WTC11 (cell line): Measurements from ENCODE around the gene PLIN5. TPM values are rescaled to one million over a fixed set of nuclear protein-coding genes. Genes with fewer than 3 reads are reported as not detected.

Experiments used
- ATAC-seq: fragments of 200-7000 bp; cut with Tn5 transposase; 2 replicates; pipeline ENCODE4 v1.10.0; 2021; ENCODE audit warnings: mild to moderate bottlenecking, moderate library complexity
- CTCF ChIA-PET: fragments of 300-600 bp; sonication (Branson Sonifier 250); formaldehyde crosslinking; loops from one replicate; lab custom pipeline; 2021; ENCODE audit warnings: antibody characterized with exemption; lab: Charles Lee
- POLR2A ChIA-PET: fragments of 350-600 bp; sonication (Branson Sonifier 250); formaldehyde crosslinking; loops from one replicate; lab custom pipeline; 2021; ENCODE audit warnings: antibody characterized with exemption; lab: Charles Lee
- DNase-seq: peaks from one replicate; pipeline ENCODE4 v3.0.0; 2021; ENCODE audit warnings: low spot score
- H3K27ac Mint-ChIP-seq: 2 replicates; pipeline ENCODE4 v1.8.0; 2021; ENCODE audit warnings: mixed read lengths
- H3K27me3 Mint-ChIP-seq: 2 replicates; pipeline ENCODE4 v1.8.0; 2021; ENCODE audit warnings: low read depth, mild to moderate bottlenecking, moderate library complexity, mixed read lengths
- H3K36me3 Mint-ChIP-seq: 2 replicates; pipeline ENCODE4 v1.8.0; 2021; ENCODE audit warnings: mixed read lengths
- H3K4me1 Mint-ChIP-seq: 2 replicates; pipeline ENCODE4 v1.8.0; 2022; ENCODE audit warnings: mixed read lengths
- H3K4me3 Mint-ChIP-seq: 2 replicates; pipeline ENCODE4 v1.8.0; 2021; ENCODE audit warnings: mild to moderate bottlenecking, moderate library complexity, mixed read lengths
- H3K9me3 Mint-ChIP-seq: 2 replicates; pipeline ENCODE4 v1.8.0; 2021; ENCODE audit warnings: mixed read lengths
- CREB1 ChIP-seq: sonication (generic); formaldehyde crosslinking; IDR thresholded peaks from 2 replicates; pipeline ENCODE4 v1.8.0; 2023; ENCODE audit warnings: mild to moderate bottlenecking, missing genetic modification reagents
- ETV6 ChIP-seq: sonication (generic); formaldehyde crosslinking; IDR thresholded peaks from 2 replicates; pipeline ENCODE4 v1.8.1; 2022; ENCODE audit warnings: mild to moderate bottlenecking, missing genetic modification reagents
- GABPB1 ChIP-seq: sonication (generic); formaldehyde crosslinking; IDR thresholded peaks from 2 replicates; pipeline ENCODE4 v1.8.1; 2023; ENCODE audit warnings: mild to moderate bottlenecking, missing genetic modification reagents
- HMGA2 ChIP-seq: fragments of 250-450 bp; sonication (Bioruptor Pico); IDR thresholded peaks from 2 replicates; pipeline ENCODE4 v1.4.0; 2021; ENCODE audit warnings: mild to moderate bottlenecking, moderate library complexity
- IRF2 ChIP-seq: sonication (generic); formaldehyde crosslinking; IDR thresholded peaks from 2 replicates; pipeline ENCODE4 v1.8.0; 2022; ENCODE audit warnings: low read depth, missing genetic modification reagents, borderline replicate concordance
- KAT7 ChIP-seq: sonication (generic); formaldehyde crosslinking; IDR thresholded peaks from 2 replicates; pipeline ENCODE4 v1.8.1; 2023; ENCODE audit warnings: missing genetic modification reagents, mild to moderate bottlenecking, borderline replicate concordance
- MXD4 ChIP-seq: fragments of 250-450 bp; sonication (Bioruptor Pico); IDR thresholded peaks from 2 replicates; pipeline ENCODE4 v1.8.0; 2021; ENCODE audit warnings: mild to moderate bottlenecking, moderate library complexity, borderline replicate concordance
- MYBL2 ChIP-seq: sonication (generic); formaldehyde crosslinking; IDR thresholded peaks from 2 replicates; pipeline ENCODE4 v1.8.1; 2023; ENCODE audit warnings: mild to moderate bottlenecking, moderate library complexity, missing genetic modification reagents
- NFE2L1 ChIP-seq: sonication (generic); formaldehyde crosslinking; IDR thresholded peaks from 2 replicates; pipeline ENCODE4 v1.8.1; 2023; ENCODE audit warnings: missing genetic modification reagents
- RORB ChIP-seq: fragments of 250-450 bp; sonication (Bioruptor Pico); IDR thresholded peaks from 2 replicates; pipeline ENCODE4 v1.9.0; 2021; ENCODE audit warnings: mild to moderate bottlenecking
- SMAD4 ChIP-seq: sonication (generic); formaldehyde crosslinking; IDR thresholded peaks from 2 replicates; pipeline ENCODE4 v1.8.0; 2022; ENCODE audit warnings: mild to moderate bottlenecking, missing genetic modification reagents
- SP1 ChIP-seq: sonication (generic); formaldehyde crosslinking; conservative IDR thresholded peaks from 2 replicates; pipeline ENCODE4 v1.8.1; 2022; ENCODE audit warnings: missing genetic modification reagents
- TEAD1 ChIP-seq: sonication (generic); formaldehyde crosslinking; IDR thresholded peaks from 2 replicates; pipeline ENCODE4 v1.8.0; 2022; ENCODE audit warnings: mild to moderate bottlenecking, missing genetic modification reagents
- ZNF138 ChIP-seq: sonication (generic); formaldehyde crosslinking; conservative IDR thresholded peaks from 2 replicates; pipeline ENCODE4 v1.8.1; 2022; ENCODE audit warnings: mild to moderate bottlenecking, moderate library complexity, missing genetic modification reagents
- ZNF416 ChIP-seq: fragments of 250-450 bp; sonication (Bioruptor Pico); IDR thresholded peaks from 2 replicates; pipeline ENCODE4 v1.9.0; 2021; ENCODE audit warnings: mild to moderate bottlenecking, inconsistent platforms
- total RNA-seq: library from RNA; stranded (reverse); gene quantifications from 3 replicates; pipeline ENCODE4 v1.2.3, GENCODE V29; 2021
- TF ChIP-seq, protein P1 (sequence below): sonication (generic); formaldehyde crosslinking; conservative IDR thresholded peaks from 2 replicates; pipeline ENCODE4 v1.8.1; 2023; ENCODE audit warnings: mild to moderate bottlenecking, low read depth, missing genetic modification reagents, moderate library complexity
- TF ChIP-seq, protein P2 (sequence below): sonication (generic); formaldehyde crosslinking; IDR thresholded peaks from 2 replicates; pipeline ENCODE4 v1.8.1; 2022; ENCODE audit warnings: low read depth, missing genetic modification reagents, borderline replicate concordance
- TF ChIP-seq, protein P3 (sequence below): fragments of 250-450 bp; sonication (Bioruptor Pico); IDR thresholded peaks from 2 replicates; pipeline ENCODE4 v2.1.2; 2022; ENCODE audit warnings: mild to moderate bottlenecking, moderate library complexity
- TF ChIP-seq, protein P4 (sequence below): fragments of 250-450 bp; sonication (Bioruptor Pico); IDR thresholded peaks from 2 replicates; pipeline ENCODE4 v1.9.0; 2021; ENCODE audit warnings: moderate library complexity, mild to moderate bottlenecking, inconsistent platforms, borderline replicate concordance
- TF ChIP-seq, protein P5 (sequence below): sonication (generic); formaldehyde crosslinking; IDR thresholded peaks from 2 replicates; pipeline ENCODE4 v1.8.0; 2022; ENCODE audit warnings: mild to moderate bottlenecking, missing genetic modification reagents
- TF ChIP-seq, protein P6 (sequence below): sonication (generic); formaldehyde crosslinking; IDR thresholded peaks from 2 replicates; pipeline ENCODE4 v1.8.0; 2023; ENCODE audit warnings: missing genetic modification reagents
- TF ChIP-seq, protein P7 (sequence below): sonication (generic); formaldehyde crosslinking; IDR thresholded peaks from 2 replicates; pipeline ENCODE4 v1.8.1; 2022; ENCODE audit warnings: mild to moderate bottlenecking, moderate library complexity, missing genetic modification reagents

Gene PLIN5
- total RNA-seq, 1 experiment from 2014 or later = 3.9 TPM

DNA sequence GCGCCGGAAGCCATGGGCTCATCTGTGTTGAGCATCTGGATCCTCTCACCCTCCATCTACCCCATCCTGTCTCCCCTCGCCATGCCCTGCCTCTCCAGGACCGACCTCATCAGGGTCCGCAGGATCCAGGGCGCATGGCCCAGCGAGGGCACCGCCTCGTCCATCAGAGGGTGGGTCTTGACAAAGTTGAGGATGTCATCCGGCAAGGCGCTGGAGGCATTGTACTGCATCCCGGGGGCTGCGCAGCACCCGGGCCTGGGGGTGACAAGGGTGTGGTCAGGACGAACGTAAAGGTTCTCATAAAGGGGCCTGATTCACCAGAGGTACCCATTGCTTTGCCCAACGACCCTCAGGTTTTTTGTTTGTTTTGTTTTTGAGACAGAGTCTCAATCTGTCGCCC lies 15.0 kb upstream of the PLIN5 start:
- no peaks in the 10 kb centered on the region for H3K4me1 Mint-ChIP-seq

DNA sequence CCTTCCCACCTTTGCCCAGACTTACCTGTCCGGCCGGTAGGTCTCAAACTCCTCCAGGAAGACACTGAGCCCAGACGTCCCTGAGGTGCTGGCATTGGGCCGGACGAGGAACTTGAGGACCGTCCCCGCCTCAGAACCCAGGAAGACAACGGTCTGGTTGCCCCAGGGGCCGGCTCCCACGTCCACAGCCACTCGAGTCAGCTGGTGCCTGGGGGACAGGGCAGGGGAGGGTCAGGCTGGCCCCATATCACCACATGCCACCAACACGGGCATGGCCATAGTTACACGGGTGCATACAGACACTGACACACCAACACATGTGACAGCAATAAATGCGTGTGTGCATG lies 13.2 kb upstream of the PLIN5 start:
- TF ChIP-seq, protein P1, sequence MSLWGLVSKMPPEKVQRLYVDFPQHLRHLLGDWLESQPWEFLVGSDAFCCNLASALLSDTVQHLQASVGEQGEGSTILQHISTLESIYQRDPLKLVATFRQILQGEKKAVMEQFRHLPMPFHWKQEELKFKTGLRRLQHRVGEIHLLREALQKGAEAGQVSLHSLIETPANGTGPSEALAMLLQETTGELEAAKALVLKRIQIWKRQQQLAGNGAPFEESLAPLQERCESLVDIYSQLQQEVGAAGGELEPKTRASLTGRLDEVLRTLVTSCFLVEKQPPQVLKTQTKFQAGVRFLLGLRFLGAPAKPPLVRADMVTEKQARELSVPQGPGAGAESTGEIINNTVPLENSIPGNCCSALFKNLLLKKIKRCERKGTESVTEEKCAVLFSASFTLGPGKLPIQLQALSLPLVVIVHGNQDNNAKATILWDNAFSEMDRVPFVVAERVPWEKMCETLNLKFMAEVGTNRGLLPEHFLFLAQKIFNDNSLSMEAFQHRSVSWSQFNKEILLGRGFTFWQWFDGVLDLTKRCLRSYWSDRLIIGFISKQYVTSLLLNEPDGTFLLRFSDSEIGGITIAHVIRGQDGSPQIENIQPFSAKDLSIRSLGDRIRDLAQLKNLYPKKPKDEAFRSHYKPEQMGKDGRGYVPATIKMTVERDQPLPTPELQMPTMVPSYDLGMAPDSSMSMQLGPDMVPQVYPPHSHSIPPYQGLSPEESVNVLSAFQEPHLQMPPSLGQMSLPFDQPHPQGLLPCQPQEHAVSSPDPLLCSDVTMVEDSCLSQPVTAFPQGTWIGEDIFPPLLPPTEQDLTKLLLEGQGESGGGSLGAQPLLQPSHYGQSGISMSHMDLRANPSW (CRISPR knock-in tag) = no peak
- TF ChIP-seq MXD4 (CRISPR knock-in tag) (no peak), KAT7 (CRISPR knock-in tag) (no peak)
- H3K9me3 Mint-ChIP-seq = no peaks in the 10 kb centered on the region
- CTCF ChIA-PET = interaction anchor here (1.2 to 2.7 kb wide), 6 partner anchors 10 to 77 kb away, joined by 3 to 17 read pairs (median 6); partner anchors contain the start of gene HDGFL2

More for the DNA sequence above, 15.0 kb upstream of the PLIN5 start:
- Mint-ChIP-seq H3K27me3 (no peaks in the 10 kb centered on the region), H3K9me3 (no peaks in the 10 kb centered on the region), H3K4me3 (no peak overlapping the region), H3K36me3 (peaks cover 43% of the 10 kb centered on the region), H3K27ac (no peak overlapping the region)
- ATAC-seq (no peak), DNase-seq (no peak)
- TF ChIP-seq IRF2 (CRISPR knock-in tag) = no peak
- no peak for TF ChIP-seq ZNF416 (CRISPR knock-in tag)
- TF ChIP-seq ZNF138 (CRISPR knock-in tag) = no peak
- TF ChIP-seq CREB1 (CRISPR knock-in tag) = no peak
- no peak for TF ChIP-seq MYBL2 (CRISPR knock-in tag)
- TF ChIP-seq, protein P2, sequence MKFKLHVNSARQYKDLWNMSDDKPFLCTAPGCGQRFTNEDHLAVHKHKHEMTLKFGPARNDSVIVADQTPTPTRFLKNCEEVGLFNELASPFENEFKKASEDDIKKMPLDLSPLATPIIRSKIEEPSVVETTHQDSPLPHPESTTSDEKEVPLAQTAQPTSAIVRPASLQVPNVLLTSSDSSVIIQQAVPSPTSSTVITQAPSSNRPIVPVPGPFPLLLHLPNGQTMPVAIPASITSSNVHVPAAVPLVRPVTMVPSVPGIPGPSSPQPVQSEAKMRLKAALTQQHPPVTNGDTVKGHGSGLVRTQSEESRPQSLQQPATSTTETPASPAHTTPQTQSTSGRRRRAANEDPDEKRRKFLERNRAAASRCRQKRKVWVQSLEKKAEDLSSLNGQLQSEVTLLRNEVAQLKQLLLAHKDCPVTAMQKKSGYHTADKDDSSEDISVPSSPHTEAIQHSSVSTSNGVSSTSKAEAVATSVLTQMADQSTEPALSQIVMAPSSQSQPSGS = no peak
- TF ChIP-seq NFE2L1 = no peak
- TF ChIP-seq SP1 (CRISPR knock-in tag) = no peak
- TF ChIP-seq HMGA2 (CRISPR knock-in tag) = no peak
- TF ChIP-seq, protein P3, sequence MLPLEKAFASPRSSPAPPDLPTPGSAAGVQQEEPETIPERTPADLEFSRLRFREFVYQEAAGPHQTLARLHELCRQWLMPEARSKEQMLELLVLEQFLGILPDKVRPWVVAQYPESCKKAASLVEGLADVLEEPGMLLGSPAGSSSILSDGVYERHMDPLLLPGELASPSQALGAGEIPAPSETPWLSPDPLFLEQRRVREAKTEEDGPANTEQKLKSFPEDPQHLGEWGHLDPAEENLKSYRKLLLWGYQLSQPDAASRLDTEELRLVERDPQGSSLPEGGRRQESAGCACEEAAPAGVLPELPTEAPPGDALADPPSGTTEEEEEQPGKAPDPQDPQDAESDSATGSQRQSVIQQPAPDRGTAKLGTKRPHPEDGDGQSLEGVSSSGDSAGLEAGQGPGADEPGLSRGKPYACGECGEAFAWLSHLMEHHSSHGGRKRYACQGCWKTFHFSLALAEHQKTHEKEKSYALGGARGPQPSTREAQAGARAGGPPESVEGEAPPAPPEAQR (CRISPR knock-in tag) = no peak
- TF ChIP-seq TEAD1 (CRISPR knock-in tag) = no peak
- no peak for TF ChIP-seq ETV6 (CRISPR knock-in tag)
- TF ChIP-seq RORB (CRISPR knock-in tag) = no peak
- TF ChIP-seq, protein P4, sequence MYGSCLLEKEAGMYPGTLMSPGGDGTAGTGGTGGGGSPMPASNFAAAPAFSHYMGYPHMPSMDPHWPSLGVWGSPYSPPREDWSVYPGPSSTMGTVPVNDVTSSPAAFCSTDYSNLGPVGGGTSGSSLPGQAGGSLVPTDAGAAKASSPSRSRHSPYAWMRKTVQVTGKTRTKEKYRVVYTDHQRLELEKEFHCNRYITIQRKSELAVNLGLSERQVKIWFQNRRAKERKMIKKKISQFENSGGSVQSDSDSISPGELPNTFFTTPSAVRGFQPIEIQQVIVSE (CRISPR knock-in tag) = no peak
- TF ChIP-seq, protein P5, sequence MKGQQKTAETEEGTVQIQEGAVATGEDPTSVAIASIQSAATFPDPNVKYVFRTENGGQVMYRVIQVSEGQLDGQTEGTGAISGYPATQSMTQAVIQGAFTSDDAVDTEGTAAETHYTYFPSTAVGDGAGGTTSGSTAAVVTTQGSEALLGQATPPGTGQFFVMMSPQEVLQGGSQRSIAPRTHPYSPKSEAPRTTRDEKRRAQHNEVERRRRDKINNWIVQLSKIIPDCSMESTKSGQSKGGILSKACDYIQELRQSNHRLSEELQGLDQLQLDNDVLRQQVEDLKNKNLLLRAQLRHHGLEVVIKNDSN (CRISPR knock-in tag) = no peak
- no peak for TF ChIP-seq SMAD4
- TF ChIP-seq, protein P6, sequence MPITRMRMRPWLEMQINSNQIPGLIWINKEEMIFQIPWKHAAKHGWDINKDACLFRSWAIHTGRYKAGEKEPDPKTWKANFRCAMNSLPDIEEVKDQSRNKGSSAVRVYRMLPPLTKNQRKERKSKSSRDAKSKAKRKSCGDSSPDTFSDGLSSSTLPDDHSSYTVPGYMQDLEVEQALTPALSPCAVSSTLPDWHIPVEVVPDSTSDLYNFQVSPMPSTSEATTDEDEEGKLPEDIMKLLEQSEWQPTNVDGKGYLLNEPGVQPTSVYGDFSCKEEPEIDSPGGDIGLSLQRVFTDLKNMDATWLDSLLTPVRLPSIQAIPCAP = no peak
- TF ChIP-seq, protein P7, sequence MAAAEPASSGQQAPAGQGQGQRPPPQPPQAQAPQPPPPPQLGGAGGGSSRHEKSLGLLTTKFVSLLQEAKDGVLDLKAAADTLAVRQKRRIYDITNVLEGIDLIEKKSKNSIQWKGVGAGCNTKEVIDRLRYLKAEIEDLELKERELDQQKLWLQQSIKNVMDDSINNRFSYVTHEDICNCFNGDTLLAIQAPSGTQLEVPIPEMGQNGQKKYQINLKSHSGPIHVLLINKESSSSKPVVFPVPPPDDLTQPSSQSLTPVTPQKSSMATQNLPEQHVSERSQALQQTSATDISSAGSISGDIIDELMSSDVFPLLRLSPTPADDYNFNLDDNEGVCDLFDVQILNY (CRISPR knock-in tag) = no peak
- TF ChIP-seq GABPB1 (CRISPR knock-in tag) = no peak
- ChIA-PET POLR2A (interaction anchor here (0.6 kb wide), 1 partner anchor 259 kb away, joined by 5 read pairs; no protein-coding TSS in a partner anchor), CTCF (no interaction called here)

More for the DNA sequence above, 13.2 kb upstream of the PLIN5 start:
- Mint-ChIP-seq H3K27ac (no peak overlapping the region), H3K27me3 (no peaks in the 10 kb centered on the region), H3K36me3 (peaks cover 26% of the 10 kb centered on the region), H3K4me3 (no peak overlapping the region), H3K4me1 (no peaks in the 10 kb centered on the region)
- POLR2A ChIA-PET = no interaction called here
- ATAC-seq = no peak
- DNase-seq = no peak
